Mesenteric fat pad (tissue), 1 donor: ENCODE measurements around the gene RPS15. TPM values are rescaled to one million over a fixed set of nuclear protein-coding genes. Genes with fewer than 3 reads are reported as not detected.
A peak's percentile ranks its signal among the peaks of the same experiment; 100 is the strongest.
"Not testable (repeated sequence)": the region's sequence is repeated elsewhere in the genome, so short reads cannot be mapped to it uniquely, and the experiment has no call there.

Source experiments
- DNase-seq: peaks from one replicate; pipeline ENCODE4 v3.0.0-alpha.2; 2020; ENCODE audit warnings: low spot score
- total RNA-seq: library from RNA; stranded (reverse); fragmentation: NEBNext Ultra II Directional; extraction: Animal tissue kit (Norgen Biotek cat#: 25700); gene quantifications from one replicate; pipeline ENCODE4 v1.2.1, GENCODE V29; 2021
- donor health status: DM: yes; HTN: yes; CAD: no.

The RPS15 gene
- total RNA-seq, 1 donor from 2014 or later = 909 TPM

- no peak for DNase-seq
Observed at GRCh38 chr19:1467490-1468273, 29.5 kb downstream of the RPS15 start.

- DNase-seq = no peak
Observed at GRCh38 chr19:1468274-1468820, 30.2 kb downstream of the RPS15 start.

- DNase-seq = no peak
Observed at GRCh38 chr19:1468821-1469254, 30.6 kb downstream of the RPS15 start.

- DNase-seq = no peak
Observed at GRCh38 chr19:1469255-1470054, 31.3 kb downstream of the RPS15 start.

- DNase-seq = no peak
Observed at GRCh38 chr19:1470055-1470304, 31.8 kb downstream of the RPS15 start.

- no peak for DNase-seq
Observed at GRCh38 chr19:1470305-1471009, 32.3 kb downstream of the RPS15 start.

GRCh38 chr19:1471010-1471514 lies 32.9 kb downstream of the RPS15 start:
- no peak for DNase-seq

GRCh38 chr19:1471515-1472160 lies 33.4 kb downstream of the RPS15 start:
- no peak for DNase-seq

GRCh38 chr19:1472231-1473084 lies 34.3 kb downstream of the RPS15 start:
- DNase-seq = no peak

GRCh38 chr19:1473085-1473851 lies 35.1 kb downstream of the RPS15 start:
- DNase-seq = no peak

- DNase-seq = no peak
Observed at GRCh38 chr19:1474011-1474764, 36.0 kb downstream of the RPS15 start.

GRCh38 chr19:1474765-1475351 lies 36.7 kb downstream of the RPS15 start:
- no peak for DNase-seq

GRCh38 chr19:1475751-1476437 lies 37.7 kb downstream of the RPS15 start:
- DNase-seq = no peak

GRCh38 chr19:1477056-1477455 lies 38.9 kb downstream of the RPS15 start:
- DNase-seq = not testable (repeated sequence)

GRCh38 chr19:1478934-1479707 lies 40.9 kb downstream of the RPS15 start, which contains the start of gene C19orf25:
TSS of gene C19orf25 (minus strand) at chr19:1479215. CDS start at chr19:1478903, 312 bp downstream.
- peak; percentile 98 for DNase-seq

GRCh38 chr19:1481224-1481892 lies 43.2 kb downstream of the RPS15 start:
- DNase-seq = no peak
